NCI-H187 treated with DMSO at 0.1 percent for 48 hours (cell line): Measurements from ENCODE around the gene WWTR1.

Experiments
- DNase-seq: peaks from one replicate; lab custom pipeline; 2025; lab: John Stamatoyannopoulos, UW

WWTR1 gene

DNA sequence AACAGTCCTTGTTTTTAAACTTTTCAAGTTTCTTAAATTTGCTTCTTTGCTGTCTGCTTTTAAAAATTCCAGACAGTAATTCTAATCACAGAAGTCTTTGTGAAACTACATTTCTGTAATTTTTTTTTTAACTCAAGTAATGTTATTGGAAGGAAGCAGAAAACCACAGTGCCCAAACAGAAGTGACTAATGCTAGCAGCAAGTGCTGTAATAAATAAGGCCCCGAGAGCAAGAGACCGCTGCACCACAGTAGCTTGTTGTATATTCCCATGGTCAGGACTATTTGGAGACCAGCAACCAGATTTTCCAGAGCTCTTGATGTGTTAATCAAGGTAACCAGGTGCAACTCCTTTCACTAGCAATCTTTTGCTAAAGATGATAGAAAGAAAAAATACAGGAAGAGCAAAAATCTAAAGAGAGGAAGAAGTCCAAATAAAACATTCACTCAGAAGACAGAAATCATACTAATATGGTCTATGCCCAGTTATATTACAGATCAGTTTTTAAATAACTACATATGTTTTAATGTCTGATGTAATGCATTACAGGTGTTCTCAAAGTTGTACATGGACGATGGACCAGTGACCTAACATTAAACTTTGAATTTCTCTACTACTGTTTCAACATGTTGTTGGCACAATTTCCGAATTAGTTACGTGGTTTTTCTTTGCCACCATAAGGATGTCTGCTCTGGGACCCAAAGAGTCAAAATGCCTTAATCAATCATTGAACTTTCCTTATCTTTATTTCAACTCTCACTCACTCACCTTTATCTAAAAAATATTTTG, 36.4 kb downstream of the WWTR1 start:
- no peak for DNase-seq

DNA sequence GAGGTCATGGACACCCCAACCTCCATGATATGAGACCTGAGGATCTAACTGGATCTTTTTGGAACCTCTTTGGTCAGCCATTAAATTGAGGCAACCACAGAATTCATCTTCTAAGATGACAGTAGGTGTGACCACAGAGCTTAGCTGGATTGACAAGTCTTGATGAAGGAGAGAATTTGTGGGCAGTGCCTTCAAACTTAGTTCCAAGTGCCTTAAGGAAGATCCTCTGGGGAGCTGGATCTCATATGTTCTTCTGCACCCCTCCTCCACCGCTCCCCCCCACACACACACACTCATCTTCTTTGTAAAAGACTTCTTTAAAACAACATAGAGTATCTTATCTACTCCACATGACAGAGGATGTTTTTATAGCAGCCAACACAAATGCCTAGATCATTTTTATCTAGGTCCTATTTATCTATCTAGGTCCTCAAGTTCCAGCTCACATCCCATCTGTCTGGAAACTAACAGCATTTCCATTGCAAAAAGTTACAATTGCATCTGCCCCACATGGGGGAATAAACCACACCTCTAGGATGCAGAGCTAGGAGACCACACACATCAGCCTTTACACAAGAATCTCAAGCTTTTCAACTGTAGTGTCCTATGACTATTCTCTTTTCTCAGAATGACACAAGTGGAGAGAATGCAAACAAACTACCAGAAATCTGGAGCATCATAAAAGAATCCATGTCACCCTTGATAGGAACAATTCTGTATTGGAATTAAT, 37.4 kb downstream of the WWTR1 start:
- DNase-seq = no peak

GRCh38 chr3:149619136-149619535, 38.7 kb downstream of the WWTR1 start:
- DNase-seq = no peak

DNA sequence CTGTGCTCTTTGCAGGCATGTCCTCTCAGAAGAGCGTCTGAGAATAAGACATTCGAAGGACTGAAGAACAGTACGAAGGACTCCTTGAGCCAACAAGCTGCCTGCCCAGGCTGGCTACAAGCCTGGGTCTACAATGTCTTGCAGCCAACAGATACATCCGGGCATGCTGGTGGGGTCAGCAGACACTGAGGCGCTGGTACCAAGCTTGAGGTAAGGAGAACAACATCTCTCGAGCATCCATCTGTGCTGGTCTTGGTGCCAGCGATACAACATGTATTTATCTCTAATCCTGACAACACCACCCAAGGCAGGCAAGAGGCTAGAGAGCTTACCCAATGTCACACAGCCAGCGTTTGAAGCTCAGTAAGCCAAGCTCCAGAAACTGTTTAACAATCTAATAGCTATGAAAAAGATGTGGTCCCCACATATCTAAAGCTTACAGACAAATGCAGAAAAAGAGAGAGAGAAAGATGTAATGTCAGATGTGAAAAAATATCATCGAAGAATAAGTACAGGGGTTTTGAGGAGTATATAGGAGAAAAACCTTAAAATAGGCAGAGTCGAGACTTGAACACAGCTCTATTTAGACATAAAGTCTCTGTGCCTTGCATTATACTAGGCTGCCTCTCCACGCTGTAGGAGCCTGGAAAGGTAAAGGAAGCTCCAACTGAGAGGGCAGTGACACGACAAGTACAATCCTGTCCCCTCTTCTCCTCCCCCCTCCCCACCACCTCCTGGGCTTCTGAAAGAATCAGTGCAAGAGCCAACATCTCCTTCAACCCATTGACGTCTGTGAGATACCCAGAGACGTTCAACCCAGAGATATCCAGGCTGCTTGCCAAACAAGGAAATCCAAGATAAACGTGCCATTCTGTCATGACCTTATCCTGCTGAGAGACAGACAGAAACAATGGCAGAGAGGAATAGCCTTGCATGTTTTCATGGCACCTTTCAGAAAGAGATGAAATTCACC, 39.4 kb downstream of the WWTR1 start:
- no peak for DNase-seq

DNA sequence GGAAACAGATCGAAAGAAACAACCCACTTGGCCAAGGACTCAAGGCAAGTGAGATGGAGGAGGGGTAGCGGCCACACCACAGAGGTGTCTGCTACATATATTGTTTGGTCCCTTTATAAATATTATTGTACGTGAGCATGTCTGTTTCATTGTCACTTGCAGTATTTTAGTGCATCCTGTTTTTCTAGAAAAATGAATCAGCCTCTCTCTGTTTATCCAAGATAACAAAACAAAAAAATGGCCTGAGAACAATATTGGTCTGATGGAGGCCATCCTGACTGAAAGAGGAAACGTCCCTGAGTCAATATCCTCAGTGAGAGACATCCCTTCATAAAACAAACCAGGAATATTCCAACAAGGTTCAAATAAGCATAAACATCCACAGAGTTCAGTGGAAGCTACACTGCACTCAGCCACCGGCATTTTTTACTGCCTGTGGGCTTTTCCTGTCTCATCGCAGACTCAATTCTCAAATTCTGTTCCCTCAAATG, 42.0 kb downstream of the WWTR1 start:
- no peak for DNase-seq

GRCh38 chr3:149613988-149614387, 43.8 kb downstream of the WWTR1 start:
- DNase-seq = no peak

- DNase-seq = no peak
These were observed 45.4 kb downstream of the WWTR1 start for GRCh38 chr3:149612456-149612855.

GRCh38 chr3:149611149-149611548, 46.7 kb downstream of the WWTR1 start:
- no peak for DNase-seq

- no peak for DNase-seq
These were observed 47.3 kb downstream of the WWTR1 start for GRCh38 chr3:149610351-149611105.

DNA sequence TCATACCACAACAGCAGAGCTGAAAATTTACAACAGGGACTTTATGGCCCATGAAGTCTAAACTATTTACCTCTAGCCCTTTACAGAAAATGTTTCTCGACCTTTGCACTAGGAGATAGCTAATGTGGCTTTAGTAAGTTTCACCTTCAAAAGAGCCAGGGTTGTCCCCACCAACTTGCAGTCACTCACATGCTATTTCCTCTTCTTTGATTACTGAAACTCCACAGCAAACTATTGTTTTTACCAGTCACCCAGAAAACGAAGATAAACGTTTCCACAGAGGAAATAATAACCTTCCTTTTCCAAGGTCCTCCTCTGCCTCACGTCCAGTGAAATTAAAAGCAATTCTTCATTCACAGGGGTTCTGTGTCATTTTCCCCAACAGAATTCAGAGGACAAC, 48.2 kb downstream of the WWTR1 start:
- DNase-seq = no peak

- DNase-seq = no peak
These were observed 48.8 kb downstream of the WWTR1 start for GRCh38 chr3:149608987-149609386.

GRCh38 chr3:149605902-149606301, 51.9 kb downstream of the WWTR1 start:
- DNase-seq = no peak

GRCh38 chr3:149604125-149604875, 53.5 kb downstream of the WWTR1 start:
- DNase-seq = no peak

GRCh38 chr3:149603126-149604074, 54.4 kb downstream of the WWTR1 start:
- DNase-seq = no peak

DNA sequence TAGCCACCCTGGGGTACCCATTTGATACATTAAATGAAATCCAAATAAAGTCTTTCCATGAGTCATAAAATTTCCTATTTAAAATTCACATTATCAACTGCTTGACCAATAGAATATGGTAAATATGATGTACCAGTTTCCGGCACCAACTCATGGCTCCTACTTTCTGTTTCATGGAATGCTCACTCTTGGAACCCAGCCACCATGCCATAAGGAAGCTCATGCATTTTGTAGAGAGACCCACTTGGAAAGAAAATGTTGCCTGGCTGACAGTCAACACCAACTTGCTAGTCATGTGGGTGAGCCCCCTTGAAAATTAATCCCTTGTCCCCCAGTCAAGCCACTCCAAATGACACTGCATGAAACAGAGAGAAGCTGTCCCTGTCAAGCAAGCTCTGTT, 57.2 kb downstream of the WWTR1 start:
- DNase-seq = no peak

DNA sequence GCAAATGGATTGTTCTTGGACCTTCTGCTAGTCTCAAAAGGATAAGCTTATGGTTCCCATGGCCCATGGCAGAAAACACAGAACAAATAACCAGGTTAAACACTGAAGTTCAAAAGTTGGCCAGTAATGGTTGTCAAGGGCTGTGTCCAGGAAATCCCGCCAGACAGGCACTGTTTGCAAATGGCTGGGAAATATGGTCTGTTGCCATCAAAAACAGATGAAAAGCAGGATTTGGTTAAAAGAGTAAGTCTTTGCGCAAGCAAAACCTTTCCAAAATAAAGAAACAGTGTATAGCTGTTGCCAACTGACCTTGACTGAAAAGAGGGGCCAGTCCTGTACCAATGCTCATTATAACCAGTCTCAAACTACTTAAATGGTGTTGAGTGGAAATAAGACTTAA, 58.6 kb downstream of the WWTR1 start:
- DNase-seq = no peak

DNA sequence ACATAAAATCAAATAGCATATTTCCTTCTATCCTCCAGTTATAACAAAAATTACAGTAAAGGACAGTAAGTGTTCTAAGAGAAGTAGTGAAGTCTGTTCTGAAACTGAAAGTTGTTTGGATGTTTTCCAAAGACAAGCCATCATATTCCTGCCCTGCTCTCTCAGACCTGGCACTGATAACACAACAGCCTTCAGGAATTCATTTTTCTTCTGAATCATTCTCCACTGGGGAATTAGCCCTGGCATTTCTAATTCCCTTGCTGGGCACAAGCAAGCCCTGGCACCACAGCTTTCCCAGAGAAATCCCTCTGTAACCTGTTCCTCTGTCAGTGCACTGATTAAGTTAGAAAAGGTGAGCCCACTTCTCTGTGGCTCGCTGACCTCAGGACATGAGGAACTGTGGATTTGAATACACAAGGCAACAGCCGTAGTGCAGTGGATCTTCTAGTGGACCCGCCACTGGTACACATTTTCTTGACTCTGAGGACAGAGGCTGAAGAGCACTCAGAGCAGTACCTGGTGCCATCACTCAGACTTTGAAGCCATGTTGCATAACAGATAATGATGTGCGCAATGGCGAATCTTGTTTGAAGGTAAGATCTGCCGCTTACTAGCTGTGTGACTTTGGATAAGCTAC, 61.6 kb downstream of the WWTR1 start:
- DNase-seq = no peak

DNA sequence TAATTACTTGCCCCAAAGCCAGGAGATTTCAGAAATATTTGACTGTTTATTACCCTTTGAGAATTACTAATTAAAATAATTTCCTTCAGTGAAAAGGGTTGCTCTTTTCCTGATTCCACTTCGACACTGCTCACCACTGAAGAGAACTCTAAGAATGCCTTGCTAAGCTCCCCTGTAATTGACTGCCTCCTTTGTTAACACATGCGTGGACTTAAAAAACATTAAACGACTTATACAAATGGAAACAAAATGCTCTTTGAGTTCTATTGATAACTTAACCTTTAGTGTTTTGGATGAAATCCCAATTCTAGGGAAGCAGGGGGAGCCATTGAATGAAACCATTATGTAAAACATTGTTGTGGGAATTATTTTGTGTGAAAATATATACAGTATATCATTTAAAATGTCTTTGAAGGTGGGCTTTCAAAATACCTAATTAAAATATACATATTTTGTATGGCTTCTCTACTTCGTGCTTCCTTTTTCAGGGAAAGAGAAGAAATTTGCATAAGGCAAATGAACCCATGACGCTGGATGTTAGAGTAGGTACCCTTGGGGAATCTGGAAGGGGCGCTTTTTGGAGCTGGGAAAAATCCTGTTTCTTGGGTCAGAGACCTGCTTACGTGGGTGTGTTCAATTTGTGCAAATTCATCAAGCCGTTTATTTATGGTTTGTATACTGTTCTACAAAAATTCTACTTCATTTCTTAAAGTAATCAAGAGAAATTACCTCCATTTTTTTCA, 64.2 kb downstream of the WWTR1 start:
- DNase-seq = no peak
